HepG2 (cell line): Measurements from ENCODE around the gene GMFB. TPM values are rescaled to one million over a fixed set of nuclear protein-coding genes. Genes with fewer than 3 reads are reported as not detected.
A peak's percentile ranks its signal among the peaks of the same experiment; 100 is the strongest.

Experiments used
- ATAC-seq: fragments of 200-7000 bp; cut with Tn5 transposase; 3 replicates; pipeline ENCODE4 v1.9.1; 2020; ENCODE audit warnings: mild to moderate bottlenecking, moderate library complexity
- BruUV-seq: library from RNA; stranded (reverse); fragments of 400-500 nt; replicated peaks from 2 replicates; lab custom pipeline; 2021; lab: Mats Ljungman, UMichigan
- CTCF ChIA-PET: fragments of 300-600 bp; formaldehyde crosslinking; extraction: SDS; loops from one replicate; lab custom pipeline; 2021; ENCODE audit warnings: low total read pairs, inconsistent platforms, low intra/inter-chr PET ratio; lab: Yijun Ruan, JAX
- POLR2A ChIA-PET: fragments of 350-600 bp; sonication (Branson Sonifier 250); formaldehyde crosslinking; loops from one replicate; lab custom pipeline; 2020; ENCODE audit warnings: antibody characterized with exemption, inconsistent platforms; lab: Yijun Ruan, JAX
- DNase-seq: peaks from one replicate; pipeline ENCODE4 v3.0.0-alpha.2; 2015; ENCODE audit warnings: low spot score
- FAIRE-seq: peaks from 3 replicates; lab custom pipeline; 2011; peaks lifted over from hg19 to GRCh38; lab: Jason Lieb, UNC
- H2AFZ ChIP-seq: one replicate; pipeline ENCODE4 v1.6.1; 2011; ENCODE audit warnings: low read length, inconsistent platforms
- H3K27ac ChIP-seq: fragments of 300-600 bp; 3 replicates; pipeline ENCODE4 v1.8.0; 2011; ENCODE audit warnings: mixed run types, mild to moderate bottlenecking, mixed read lengths, low read length, inconsistent platforms; ENCODE audit not compliant: insufficient read depth; ENCODE audit errors: extremely low read length
- H3K27me3 ChIP-seq, 2 experiments: fragments of 200-600 bp in 1 of 2; 2 replicates in 1 of 2; 3 replicates in 1 of 2; pipeline versions ENCODE4 v1.6.0 to v1.8.0; 2011; ENCODE audit warnings: low read length in 2 of 2, mild to moderate bottlenecking in 2 of 2, moderate library complexity in 2 of 2, inconsistent platforms in 1 of 2; ENCODE audit not compliant: insufficient read depth in 2 of 2, control insufficient read depth in 1 of 2
- H3K36me3 ChIP-seq, 2 experiments: fragments of 200-600 bp in 1 of 2; replicated peaks in 1 of 2; 2 replicates in 1 of 2; 3 replicates in 1 of 2; pipeline versions ENCODE4 v1.5.1 to v1.8.0; 2011; ENCODE audit warnings: low read length in 2 of 2, inconsistent platforms in 1 of 2; ENCODE audit not compliant: insufficient read depth in 2 of 2, control insufficient read depth in 1 of 2
- H3K4me1 ChIP-seq: 2 replicates; pipeline ENCODE4 v1.5.1; 2012; ENCODE audit warnings: low read length, inconsistent platforms; ENCODE audit not compliant: insufficient read depth
- H3K4me2 ChIP-seq: 2 replicates; pipeline ENCODE4 v1.6.0; 2011; ENCODE audit warnings: low read depth, low read length, inconsistent platforms
- H3K4me3 ChIP-seq, 3 experiments: fragments of 200-600 bp in 1 of 3; sonication (generic), shearing (Covaris generic) in 1 of 3; replicated peaks in 1 of 3; 2 replicates each; pipeline ENCODE4 v1.5.1; 2011 to 2016; ENCODE audit warnings: low read length in 3 of 3, inconsistent platforms in 2 of 3, low read depth in 2 of 3, mild to moderate bottlenecking in 2 of 3, control low read depth in 1 of 3, mixed read lengths in 1 of 3; ENCODE audit not compliant: insufficient read depth in 1 of 3
- H3K79me2 ChIP-seq: one replicate; pipeline ENCODE4 v1.6.1; 2011; ENCODE audit warnings: low read length, inconsistent platforms; ENCODE audit not compliant: insufficient read depth
- H3K9ac ChIP-seq: 2 replicates; pipeline ENCODE4 v1.6.0; 2011; ENCODE audit warnings: mild to moderate bottlenecking, low read depth, low read length, inconsistent platforms; ENCODE audit not compliant: insufficient read depth
- H3K9me3 ChIP-seq: 2 replicates; pipeline ENCODE4 v1.5.1; 2012; ENCODE audit warnings: mild to moderate bottlenecking, low read length
- H4K20me1 ChIP-seq: 2 replicates; pipeline ENCODE4 v1.6.0; 2011; ENCODE audit warnings: inconsistent platforms, mild to moderate bottlenecking, low read length, moderate library complexity; ENCODE audit not compliant: insufficient read depth
- DBP ChIP-seq: sonication (generic); formaldehyde crosslinking; IDR thresholded peaks from 2 replicates; pipeline ENCODE4 v1.4.0; 2020; ENCODE audit warnings: missing genetic modification reagents; ENCODE audit errors: not compliant biosample characterization
- HMGXB3 ChIP-seq: sonication (generic); formaldehyde crosslinking; IDR thresholded peaks from 2 replicates; pipeline ENCODE4 v1.4.0; 2020; ENCODE audit warnings: missing genetic modification reagents, borderline replicate concordance
- IRX3 ChIP-seq: sonication (generic); formaldehyde crosslinking; IDR thresholded peaks from 2 replicates; pipeline ENCODE4 v1.8.1; 2023; ENCODE audit warnings: mild to moderate bottlenecking, low read depth, missing genetic modification reagents, borderline replicate concordance
- ONECUT2 ChIP-seq: sonication (generic); formaldehyde crosslinking; IDR thresholded peaks from 2 replicates; pipeline ENCODE4 v1.4.0; 2020; ENCODE audit warnings: missing genetic modification reagents
- PHB2 ChIP-seq: fragments of 450-650 bp; IDR thresholded peaks from 2 replicates; pipeline ENCODE4 v1.6.1; 2018; ENCODE audit not compliant: partially characterized antibody
- SP5 ChIP-seq: IDR thresholded peaks from 2 replicates; pipeline ENCODE4 v1.6.1; 2016; ENCODE audit warnings: low read depth, borderline replicate concordance
- ZMYM3 ChIP-seq: sonication (generic); formaldehyde crosslinking; IDR thresholded peaks from 2 replicates; pipeline ENCODE4 v1.5.1; 2020; ENCODE audit warnings: mild to moderate bottlenecking, missing genetic modification reagents
- ZMYM4 ChIP-seq: sonication (generic); formaldehyde crosslinking; IDR thresholded peaks from 2 replicates; pipeline ENCODE4 v1.8.1; 2023; ENCODE audit warnings: mild to moderate bottlenecking, missing genetic modification reagents
- ZNF597 ChIP-seq: sonication (generic); formaldehyde crosslinking; IDR thresholded peaks from 2 replicates; pipeline ENCODE4 v1.5.0; 2020; ENCODE audit warnings: missing genetic modification reagents
- ZNF672 ChIP-seq: sonication (generic); formaldehyde crosslinking; IDR thresholded peaks from 2 replicates; pipeline ENCODE4 v1.8.1; 2022; ENCODE audit warnings: missing genetic modification reagents
- ZNF776 ChIP-seq: sonication (generic); formaldehyde crosslinking; IDR thresholded peaks from 2 replicates; pipeline ENCODE4 v1.4.0; 2020; ENCODE audit warnings: mild to moderate bottlenecking, missing genetic modification reagents
- WGBS: methylation state at CpG from one replicate; pipeline ENCODE4 v1.1.6; 2017; ENCODE audit warnings: low lambda C conversion rate; 5-methylcytosine and 5-hydroxymethylcytosine counted together
- in situ Hi-C: cut with HindIII; loops from 2 replicates; pipeline ENCODE4 v1.10.0; 2017; ENCODE audit warnings: low pct_unique_long_range_greater_than_20kb; ENCODE audit not compliant: extremely low pct_ligation_motif_present
- intact Hi-C: fragments of 100-400 bp; cut with micrococcal nuclease; formaldehyde crosslinking; loops from one replicate; pipeline ENCODE4 v1.10.0; 2022; ENCODE audit not compliant: unreplicated experiment
- polyA plus RNA-seq, 8 experiments: library from polyadenylated mRNA; depleted of rRNA in 3 of 8; stranded (reverse) in 7 of 8; unstranded in 1 of 8; fragments of >200 nt; fragmentation: Illumina TruSeq in 4 of 8; extraction: Trizol in 4 of 8; gene quantifications; 2 replicates each; pipeline versions ENCODE4 v1.2.1 to v1.2.3, GENCODE V29; 2011 to 2016; ENCODE audit warnings: low read depth in 4 of 8, missing spikeins in 1 of 8, mixed read lengths in 1 of 8; ENCODE audit not compliant: insufficient read depth in 1 of 8
- total RNA-seq, 5 experiments: library from RNA; depleted of rRNA; stranded (reverse); fragments of >200 nt; fragmentation: Illumina TruSeq; extraction: Trizol; gene quantifications; 2 replicates each; pipeline ENCODE4 v1.2.3, GENCODE V29; 2016; ENCODE audit warnings: low read depth in 1 of 5

Gene GMFB
- total and polyA plus RNA-seq, 2 of the 13 experiments (the other 11 are each of a cell fraction or from before 2014, with no cell fraction given): 17.3 to 68.2 TPM

DNA sequence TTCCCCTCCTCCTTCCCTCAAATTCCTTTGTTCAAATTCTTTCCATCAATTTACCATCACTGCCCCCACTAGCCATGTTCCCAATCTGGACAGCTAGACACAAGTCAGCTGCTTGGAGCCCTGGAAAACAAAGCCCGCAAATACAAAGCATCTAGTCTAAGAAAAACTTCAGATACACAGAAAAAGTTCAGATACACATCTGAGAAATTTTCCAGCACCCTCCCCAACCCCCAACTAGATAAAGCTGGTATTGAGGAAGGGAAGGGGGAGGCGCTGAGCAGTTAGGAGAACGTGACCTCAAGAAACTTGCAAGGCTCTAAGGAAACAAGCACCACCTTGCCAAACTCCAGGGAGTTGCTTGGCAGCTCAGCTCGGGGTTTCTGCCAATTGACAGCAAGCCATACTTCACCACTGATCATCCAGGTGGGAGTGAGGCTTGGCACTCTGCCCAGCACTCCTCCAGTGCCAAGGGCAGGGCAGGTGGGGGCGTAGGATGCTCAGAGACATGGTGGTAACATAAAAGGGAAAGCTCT, 42.6 kb downstream of the GMFB start:
- Histone ChIP-seq H3K4me2 (no peak overlapping the region), H3K27me3 (no peaks in the 10 kb centered on the region), H3K27ac (peak overlapping the region; percentile 83), H4K20me1 (no peaks in the 10 kb centered on the region), H3K9me3 (no peaks in the 10 kb centered on the region), H3K4me3 (no peak overlapping the region), H2AFZ (no peak overlapping the region), H3K36me3 (no peaks in the 10 kb centered on the region), H3K9ac (peak overlapping the region; percentile 32; the same call in 1 of the 2 replicates), H3K4me1 (peaks cover 47% of the 10 kb centered on the region), H3K79me2 (no peaks in the 10 kb centered on the region)
- ATAC-seq (no peak), FAIRE-seq (no peak), DNase-seq (no peak)
- POLR2A ChIA-PET: interaction anchor here (1.0 to 2.0 kb wide), 3 partner anchors 42 to 79 kb away, joined by 4 to 19 read pairs (median 5); partner anchors contain the start of genes CGRRF1 and GMFB
- 86% methylated on average over 5 of the region's 5 CpGs for WGBS
- TF ChIP-seq ZMYM4 (CRISPR knock-in tag): 0 out of 2 replicates have a peak, but pooled peaks have one; percentile 24
- no peak for TF ChIP-seq ZNF776 (CRISPR knock-in tag)
- TF ChIP-seq SP5 (CRISPR knock-in tag): no peak
- no peak for TF ChIP-seq PHB2
- in situ Hi-C loops (no loop called here), intact Hi-C loops (no loop called here)
- CTCF ChIA-PET: no interaction called here
- BruUV-seq: no TSS peak

DNA sequence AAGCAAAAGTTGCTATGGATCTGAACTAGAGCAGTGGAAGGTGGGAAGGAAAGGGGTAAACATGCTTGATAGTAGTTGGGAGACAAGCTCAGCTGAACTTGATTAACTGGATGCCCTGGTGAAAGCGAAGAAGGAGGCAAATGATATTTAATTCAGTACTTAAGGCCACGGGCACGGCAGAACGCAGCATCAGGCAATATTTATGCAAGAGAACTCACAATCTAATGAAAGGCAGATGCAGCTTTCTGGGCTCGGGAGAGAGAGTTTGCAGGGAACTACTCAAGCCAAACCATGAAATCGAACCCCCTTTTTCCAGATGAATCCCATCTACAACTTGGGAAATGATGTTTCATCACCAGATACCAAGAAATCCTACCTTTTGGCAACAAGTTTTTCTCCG, 44.1 kb downstream of the GMFB start:
- FAIRE-seq: no peak
- Histone ChIP-seq H3K4me2 (no peak overlapping the region), H4K20me1 (no peaks in the 10 kb centered on the region), H3K9me3 (no peaks in the 10 kb centered on the region), H3K27me3 (no peaks in the 10 kb centered on the region; a peak in 1 of 5 replicates), H3K4me3 (no peak overlapping the region), H3K79me2 (peaks cover 10% of the 10 kb centered on the region), H2AFZ (no peak overlapping the region), H3K9ac (no peak overlapping the region), H3K4me1 (peaks cover 39% of the 10 kb centered on the region), H3K27ac (no peak overlapping the region), H3K36me3 (no peaks in the 10 kb centered on the region)
- intact Hi-C loops: loop anchor here (5.0 kb wide), 1 partner anchor 43 kb away; the partner anchor contains the start of gene GMFB
- CTCF ChIA-PET: no interaction called here
- POLR2A ChIA-PET: no interaction called here
- no peak for DNase-seq
- ATAC-seq: no peak
- BruUV-seq: no TSS peak
- WGBS: 96% methylated on average over 7 of the region's 7 CpGs
- in situ Hi-C loops: no loop called here
- no peak for TF ChIP-seq ZMYM3 (CRISPR knock-in tag)
- no peak for TF ChIP-seq IRX3 (CRISPR knock-in tag)
- no peak for TF ChIP-seq ONECUT2 (CRISPR knock-in tag)
- TF ChIP-seq ZNF597 (CRISPR knock-in tag): no peak
- no peak for TF ChIP-seq HMGXB3 (CRISPR knock-in tag)
- TF ChIP-seq ZNF672 (CRISPR knock-in tag): no peak
- TF ChIP-seq DBP (CRISPR knock-in tag): no peak
